Measurements from ENCODE around the gene DHPS. TPM values are rescaled to one million over a fixed set of nuclear protein-coding genes. Genes with fewer than 3 reads are reported as not detected.

DHPS gene
- total RNA-seq, 2 donors from 2014 or later = 47.2 to 52.6 TPM

Other genes starting within 250 kb of the DHPS start
- 1 to 10 TPM; 2.8 to 4.6 TPM for gene ZNF443, start 240.9 kb downstream of the DHPS start, total RNA-seq
- gene ZNF709, start 197.1 kb downstream of the DHPS start, total RNA-seq = 1 to 10 TPM; 2.9 to 3.0 TPM
- gene ZNF564, start 130.4 kb downstream of the DHPS start, total RNA-seq = 10 to 100 TPM; 11.8 to 12.6 TPM
- gene ZNF490, start 71.1 kb downstream of the DHPS start, total RNA-seq = 1 to 10 TPM; 5.4 to 6.3 TPM
- gene ZNF791, start 71.0 kb downstream of the DHPS start, total RNA-seq = 10 to 100 TPM; 26.8 to 28.5 TPM
- 10 to 100 TPM; 57.2 to 95.8 TPM for gene MAN2B1, start 15.1 kb downstream of the DHPS start, total RNA-seq
- 1 to 10 TPM; 6.7 to 6.9 TPM for gene WDR83, start 15.1 kb downstream of the DHPS start, total RNA-seq
- not detected for gene GNG14, start 6.1 kb upstream of the DHPS start, total RNA-seq
- 1 to 10 TPM; 3.1 to 3.6 TPM for gene FBXW9, start 14.8 kb upstream of the DHPS start, total RNA-seq
- 10 to 100 TPM; 57.5 to 59.2 TPM for gene TNPO2, start 42.1 kb upstream of the DHPS start, total RNA-seq
- gene TRIR, start 52.8 kb upstream of the DHPS start, total RNA-seq = 100 to 1,000 TPM; 109 to 121 TPM
- 10 to 100 TPM; 41.2 to 42.6 TPM for gene GET3, start 55.6 kb upstream of the DHPS start, total RNA-seq
- not detected for gene BEST2, start 69.9 kb upstream of the DHPS start, total RNA-seq
- gene HOOK2, start 93.7 kb upstream of the DHPS start, total RNA-seq = 10 to 100 TPM; 20.2 to 21.7 TPM
- gene JUNB, start 109.6 kb upstream of the DHPS start, total RNA-seq = 100 to 1,000 TPM; 193 to 418 TPM
- 100 to 1,000 TPM; 126 to 130 TPM for gene PRDX2, start 119.9 kb upstream of the DHPS start, total RNA-seq
- 1 to 10 TPM in 1 of 2 donors, under 1 TPM in 1; 1.00 to 1.6 TPM for gene THSD8, start 120.2 kb upstream of the DHPS start, total RNA-seq
- gene RNASEH2A, start 124.7 kb upstream of the DHPS start, total RNA-seq = 1 to 10 TPM; 4.3 to 5.1 TPM
- gene RTBDN, start 152.7 kb upstream of the DHPS start, total RNA-seq = not detected
- gene MAST1, start 156.6 kb upstream of the DHPS start, total RNA-seq = under 1 TPM in 1 of 2 donors, not detected in 1; 0.37 TPM
- gene DNASE2, start 199.6 kb upstream of the DHPS start, total RNA-seq = 10 to 100 TPM; 20.2 to 31.8 TPM
- gene KLF1, start 205.3 kb upstream of the DHPS start, total RNA-seq = under 1 TPM in 1 of 2 donors, not detected in 1; 0.33 TPM
- gene GCDH, start 209.3 kb upstream of the DHPS start, total RNA-seq = 10 to 100 TPM in 1 of 2 donors, 1 to 10 TPM in 1; 8.5 to 14.6 TPM
- not detected for gene SYCE2, start 237.4 kb upstream of the DHPS start, total RNA-seq

All from posterior vena cava (tissue), 2 donors.